Stimulated activated CD4-positive, alpha-beta T cell treated with anti-CD3 and anti-CD28 coated beads, Interleukin-15, amount 100 ng/mL, for 1 hour (primary cell): Measurements from ENCODE around the gene CEP112.
"Not testable (repeated sequence)": the region's sequence is repeated elsewhere in the genome, so short reads cannot be mapped to it uniquely, and the experiment has no call there.

Source experiments
- DNase-seq, 2 donors: peaks; one replicate each; pipeline ENCODE4 v3.0.0-alpha.2; 2020; ENCODE audit warnings: low read depth in 1 of 2, low spot score in 1 of 2

CEP112 gene

GRCh38 chr17:66165537-66166123, 26.3 kb downstream of the CEP112 start:
- DNase-seq: no peak

GRCh38 chr17:66155055-66155454, 36.9 kb downstream of the CEP112 start:
- DNase-seq: not testable (repeated sequence)

- DNase-seq: no peak
Observed at GRCh38 chr17:66152756-66153155, 39.2 kb downstream of the CEP112 start.

GRCh38 chr17:66150708-66151107, 41.2 kb downstream of the CEP112 start:
- no peak for DNase-seq

GRCh38 chr17:66149562-66149961, 42.4 kb downstream of the CEP112 start:
- DNase-seq: no peak

- DNase-seq: no peak
Observed at GRCh38 chr17:66146394-66146793, 45.5 kb downstream of the CEP112 start.

DNA sequence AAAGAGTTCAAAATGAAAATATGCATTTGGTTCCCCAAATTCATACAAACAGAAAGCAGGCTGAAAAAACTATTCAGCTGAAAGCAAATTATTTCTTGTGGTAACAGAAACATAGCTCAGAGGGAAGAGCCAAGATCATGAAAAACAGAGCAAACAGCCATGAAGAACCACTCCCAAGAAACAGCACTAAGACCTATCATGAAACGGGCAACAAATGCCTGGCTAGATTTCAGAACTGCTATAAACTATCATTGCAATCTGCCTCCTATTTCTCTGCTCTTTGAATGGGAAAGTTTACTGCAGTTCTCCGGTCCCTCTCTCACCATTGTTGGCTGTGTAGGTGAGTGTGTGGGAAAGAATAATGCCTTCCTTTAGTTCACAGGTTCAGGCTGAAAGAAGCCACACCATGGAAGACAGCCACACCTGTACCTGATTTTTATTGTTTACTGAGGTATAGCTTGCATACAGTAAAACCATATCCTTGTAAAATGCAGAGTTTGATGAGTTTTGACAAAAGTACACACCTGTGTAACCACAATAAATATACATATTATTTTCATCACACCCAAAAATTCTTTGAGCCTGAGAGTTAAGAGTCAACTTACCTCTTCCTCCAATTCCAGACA, 48.2 kb downstream of the CEP112 start:
- DNase-seq: no peak

- DNase-seq: no peak
Observed at GRCh38 chr17:66142428-66142827, 49.5 kb downstream of the CEP112 start.

DNA sequence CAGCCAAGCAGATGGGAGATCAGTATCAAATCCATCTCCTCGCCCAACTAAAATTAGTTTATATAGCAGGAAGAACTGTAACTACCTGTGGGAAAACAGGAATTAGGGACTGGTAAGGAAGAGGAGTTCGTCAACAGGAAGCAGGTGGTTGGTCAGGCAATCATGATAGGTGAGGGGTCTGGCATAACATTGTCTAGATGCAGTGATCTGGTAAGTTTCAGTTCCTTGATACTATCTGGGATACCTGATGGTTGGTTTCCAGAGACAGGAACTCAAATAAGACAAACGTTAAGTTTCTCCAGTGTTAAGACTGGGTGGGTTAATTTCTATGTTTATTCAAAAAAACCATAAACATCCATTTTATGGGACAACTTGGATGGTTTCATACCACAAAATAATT, 53.8 kb downstream of the CEP112 start:
- no peak for DNase-seq

- DNase-seq: no peak
Observed at GRCh38 chr17:66135896-66136295, 56.0 kb downstream of the CEP112 start.

- DNase-seq: no peak
Observed at GRCh38 chr17:66135219-66135618, 56.7 kb downstream of the CEP112 start.

- no peak for DNase-seq
Observed at GRCh38 chr17:66129759-66130158, 62.2 kb downstream of the CEP112 start.

DNA sequence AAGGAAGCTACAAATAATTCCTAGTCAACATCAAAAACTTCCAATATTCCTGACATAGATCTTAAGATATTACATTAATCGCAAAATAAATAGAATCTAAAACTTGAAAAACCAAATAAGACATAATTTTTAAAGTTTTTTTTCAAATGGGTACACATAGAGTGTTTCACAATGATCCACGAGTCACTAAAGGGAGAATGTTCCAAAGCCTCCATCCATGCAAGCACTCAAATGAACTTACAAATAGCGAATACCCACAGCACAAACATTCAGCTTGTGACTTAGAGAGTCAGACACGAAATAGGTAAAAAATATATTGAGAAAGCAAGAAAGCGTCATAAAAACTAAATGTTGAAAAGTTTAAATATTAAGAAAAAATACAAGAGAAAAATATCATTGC, 65.7 kb downstream of the CEP112 start:
- DNase-seq: no peak

GRCh38 chr17:66123163-66123562, 68.8 kb downstream of the CEP112 start:
- DNase-seq: no peak

GRCh38 chr17:66115246-66115645, 76.7 kb downstream of the CEP112 start:
- no peak for DNase-seq

DNA sequence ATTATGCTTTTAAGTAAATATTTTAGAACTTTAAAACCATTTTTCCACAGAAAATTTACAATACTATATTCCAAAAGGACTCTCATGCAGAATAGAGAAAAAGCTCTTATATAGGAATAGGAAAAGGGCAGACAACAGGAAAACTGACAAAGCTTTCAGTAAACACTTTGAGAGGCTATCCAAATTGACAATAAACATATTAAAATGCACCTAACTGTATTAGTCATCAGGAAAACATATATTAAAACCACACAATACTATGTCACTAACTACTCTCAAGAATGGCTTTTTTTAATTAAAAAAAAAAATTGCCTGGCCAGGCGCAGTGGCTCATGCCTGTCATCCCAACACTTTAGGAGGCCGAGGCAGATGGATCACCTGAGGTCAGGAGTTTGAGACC, 77.3 kb downstream of the CEP112 start:
- no peak for DNase-seq

DNA sequence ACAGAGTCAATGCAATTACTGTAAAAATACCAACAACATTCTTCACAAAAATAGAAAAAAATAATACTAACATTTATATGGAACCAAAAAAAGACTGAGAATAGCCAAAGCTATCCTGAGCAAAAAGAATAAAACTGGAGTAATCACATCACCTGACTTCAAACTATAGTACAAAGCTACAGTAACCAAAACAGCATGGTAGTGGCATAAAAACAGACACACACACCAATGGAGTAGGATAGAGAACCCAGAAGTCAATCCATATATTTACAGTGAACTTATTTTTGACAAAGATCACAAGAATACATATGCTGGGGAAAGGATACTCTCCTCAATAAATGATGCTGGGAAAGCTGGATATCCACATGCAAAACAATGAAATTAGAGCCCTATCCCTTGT, 84.2 kb downstream of the CEP112 start:
- no peak for DNase-seq

- DNase-seq: no peak
Observed at GRCh38 chr17:66098040-66098439, 93.9 kb downstream of the CEP112 start.

DNA sequence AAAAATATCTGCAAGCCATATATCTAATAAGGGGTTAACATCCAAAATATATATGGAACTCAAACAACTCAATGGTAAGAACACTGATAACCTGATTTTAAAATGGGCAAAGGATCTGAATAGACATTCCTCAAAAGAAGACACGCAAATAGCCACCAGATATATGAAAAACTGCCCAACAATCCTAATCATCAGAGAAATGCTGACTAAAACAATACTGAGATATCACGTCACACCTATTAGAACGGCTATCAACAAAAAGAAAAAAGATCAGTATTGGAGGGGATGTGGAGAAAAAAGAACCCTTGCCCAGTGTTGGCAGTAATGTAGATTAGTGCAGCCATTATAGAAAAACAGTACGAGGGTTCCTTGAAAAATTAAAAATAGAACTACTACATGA, 97.2 kb downstream of the CEP112 start:
- DNase-seq: no peak

DNA sequence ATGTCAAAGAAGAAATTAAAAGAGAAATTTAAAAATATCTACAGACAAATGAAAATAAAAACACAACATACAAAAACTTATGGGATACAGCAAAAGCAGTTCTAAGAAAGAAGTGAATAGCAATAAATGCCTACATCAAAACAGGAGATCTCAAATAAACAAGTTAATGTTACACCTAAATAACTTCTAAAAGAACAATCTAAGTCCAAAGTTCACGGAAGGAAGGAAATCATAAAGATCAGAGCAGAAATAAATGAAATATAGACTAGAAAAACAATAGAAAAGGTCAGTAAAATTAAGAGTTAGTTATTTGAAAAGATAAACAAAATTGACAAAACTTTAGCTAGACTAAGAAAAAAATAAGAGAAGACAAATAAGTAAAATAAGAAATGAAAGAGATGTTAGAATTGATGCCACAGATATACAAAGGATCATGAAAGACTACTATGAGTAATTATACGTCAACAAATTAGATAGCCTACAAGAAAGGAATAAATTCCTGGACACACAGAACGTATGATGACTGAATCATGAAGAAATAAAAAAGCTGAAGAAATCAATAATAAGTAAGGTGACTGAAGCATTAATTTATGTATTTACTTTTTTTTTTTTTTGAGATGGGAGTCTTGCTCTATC, 100.4 kb downstream of the CEP112 start:
- DNase-seq: no peak

DNA sequence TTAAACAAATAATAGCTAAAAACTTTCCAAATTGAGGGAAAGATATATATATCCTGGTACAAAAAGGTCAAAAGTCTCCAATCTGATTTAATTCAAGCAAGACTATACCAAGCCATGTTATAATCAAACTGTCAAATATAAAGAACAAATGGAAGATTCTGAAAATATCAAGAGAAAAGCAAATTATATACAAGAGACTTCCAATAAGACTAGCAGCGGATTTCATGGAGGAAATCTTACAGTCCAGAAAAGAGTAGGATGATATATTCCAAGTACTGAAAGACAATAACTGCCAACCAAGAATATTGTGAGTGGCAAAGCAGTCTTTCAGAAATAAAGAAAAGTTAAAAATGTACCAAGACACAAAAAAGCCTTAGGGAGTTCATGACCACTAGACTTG, 102.2 kb downstream of the CEP112 start:
- DNase-seq: no peak

GRCh38 chr17:66088173-66088572, 103.8 kb downstream of the CEP112 start:
- DNase-seq: no peak

DNA sequence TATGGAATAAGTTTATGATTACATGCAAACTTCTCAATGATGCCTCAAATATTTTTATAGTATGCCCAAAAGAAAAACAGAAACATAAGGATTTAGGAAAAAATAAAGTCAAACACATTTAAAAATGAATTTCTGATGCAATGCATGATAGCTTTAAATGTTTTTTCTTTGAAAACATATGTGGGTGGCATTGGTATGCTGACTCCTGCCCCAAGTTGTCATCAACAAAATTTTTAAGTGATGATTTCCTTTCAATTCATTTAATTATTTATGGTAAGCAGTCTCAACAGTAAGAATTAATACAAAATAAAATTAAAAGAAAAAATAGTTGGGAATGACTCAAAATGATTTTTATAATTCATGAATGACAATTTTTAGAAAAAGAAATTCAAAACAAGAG, 104.9 kb downstream of the CEP112 start:
- no peak for DNase-seq
